HCT116 (cell line): Measurements from ENCODE around the gene CHD8. TPM values are rescaled to one million over a fixed set of nuclear protein-coding genes. Genes with fewer than 3 reads are reported as not detected.

Experiments
- ATAC-seq: fragments of 200-7000 bp; cut with Tn5 transposase; 2 replicates; pipeline ENCODE4 v1.9.1; 2020; ENCODE audit warnings: mild to moderate bottlenecking, moderate library complexity
- BruUV-seq: library from RNA; stranded (reverse); fragments of 400-500 nt; replicated peaks from 2 replicates; lab custom pipeline; 2021; lab: Mats Ljungman, UMichigan
- CTCF ChIA-PET: fragments of 300-600 bp; sonication (Branson Sonifier 250); formaldehyde crosslinking; loops from one replicate; lab custom pipeline; 2021; ENCODE audit warnings: antibody characterized with exemption; lab: Charles Lee
- POLR2A ChIA-PET: fragments of 300-600, 350-600 bp; sonication (Branson Sonifier 250); formaldehyde crosslinking; loops from one replicate; lab custom pipeline; 2021; ENCODE audit warnings: antibody characterized with exemption; lab: Charles Lee
- RAD21 ChIA-PET, 2 experiments: fragments of 300-600 bp; sonication (Branson Sonifier 250); formaldehyde crosslinking; loops; one replicate each; lab custom pipeline; 2023; ENCODE audit warnings: low total read pairs in 2 of 2; ENCODE audit not compliant: uncharacterized antibody in 2 of 2, unreplicated experiment in 2 of 2, low non-redundant PET in 1 of 2; lab: Charles Lee
- DNase-seq: peaks from one replicate; pipeline ENCODE4 v3.0.0-alpha.2; 2010; ENCODE audit warnings: low read depth, low spot score
- H2AFZ ChIP-seq: fragments of 200-600 bp; shearing (Covaris generic), sonication (generic); 2 replicates; pipeline ENCODE4 v1.6.1; 2017; ENCODE audit warnings: low read depth, mixed run types, mixed read lengths, antibody characterized with exemption, low read length; ENCODE audit not compliant: poor library complexity, severe bottlenecking
- H3K27ac ChIP-seq: 2 replicates; pipeline ENCODE4 v1.5.1; 2012; ENCODE audit warnings: low read depth, low read length
- H3K27me3 ChIP-seq: fragments of 200-600 bp; sonication (generic); 2 replicates; pipeline ENCODE4 v1.6.1; 2016; ENCODE audit warnings: mixed run types, low read length, mixed read lengths; ENCODE audit not compliant: insufficient read depth
- H3K36me3 ChIP-seq, 2 experiments: fragments of 200-500 bp in 1 of 2; fragments of 200-600 bp in 1 of 2; sonication (Bioruptor generic) in 1 of 2; sonication (generic) in 1 of 2; 2 replicates each; pipeline versions ENCODE4 v1.5.1 to v1.6.1; 2014 to 2016; ENCODE audit warnings: low read length in 2 of 2, inconsistent platforms in 1 of 2, mixed read lengths in 1 of 2, mixed run types in 1 of 2; ENCODE audit not compliant: insufficient read depth in 2 of 2, control insufficient read depth in 1 of 2
- H3K4me1 ChIP-seq, 2 experiments: fragments of 200-600 bp in 1 of 2; sonication (generic) in 1 of 2; 2 replicates each; pipeline versions ENCODE4 v1.5.1 to v1.6.1; 2012 to 2017; ENCODE audit warnings: low read length in 2 of 2, inconsistent platforms in 1 of 2, mild to moderate bottlenecking in 1 of 2, mixed read lengths in 1 of 2, mixed run types in 1 of 2, moderate library complexity in 1 of 2; ENCODE audit not compliant: insufficient read depth in 2 of 2, control insufficient read depth in 1 of 2
- H3K4me2 ChIP-seq: fragments of 200-600 bp; sonication (generic); 2 replicates; pipeline ENCODE4 v1.6.1; 2017; ENCODE audit warnings: mixed run types, low read length, mixed read lengths
- H3K4me3 ChIP-seq, 2 experiments: fragments of 200-600 bp in 1 of 2; sonication (generic) in 1 of 2; replicated peaks in 1 of 2; 2 replicates each; pipeline ENCODE4 v1.5.1; 2011 to 2016; ENCODE audit warnings: low read length in 2 of 2, control low read depth in 1 of 2, low read depth in 1 of 2, mild to moderate bottlenecking in 1 of 2, mixed read lengths in 1 of 2, mixed run types in 1 of 2
- H3K79me2 ChIP-seq: fragments of 200-600 bp; sonication (generic); 2 replicates; pipeline ENCODE4 v1.6.1; 2017; ENCODE audit warnings: mild to moderate bottlenecking, mixed run types, low read length, moderate library complexity, mixed read lengths; ENCODE audit not compliant: insufficient read depth
- H3K9ac ChIP-seq: fragments of 200-600 bp; sonication (generic); 2 replicates; pipeline ENCODE4 v1.6.1; 2016; ENCODE audit warnings: low read length, mixed read lengths
- H3K9me2 ChIP-seq: fragments of 200-600 bp; sonication (generic), shearing (Covaris generic); 2 replicates; pipeline ENCODE4 v1.6.1; 2017; ENCODE audit warnings: mixed run types, mild to moderate bottlenecking, moderate library complexity; ENCODE audit not compliant: insufficient read depth
- H3K9me3 ChIP-seq, 2 experiments: fragments of 200-500 bp in 1 of 2; fragments of 200-600 bp in 1 of 2; sonication (Bioruptor generic) in 1 of 2; sonication (generic) in 1 of 2; 2 replicates each; pipeline ENCODE4 v1.6.1; 2014 to 2017; ENCODE audit warnings: low read length in 2 of 2, mixed read lengths in 2 of 2, inconsistent platforms in 1 of 2, low read depth in 1 of 2, mild to moderate bottlenecking in 1 of 2, mixed run types in 1 of 2, moderate library complexity in 1 of 2; ENCODE audit not compliant: control insufficient read depth in 1 of 2, insufficient read depth in 1 of 2
- H4K20me1 ChIP-seq: fragments of 200-600 bp; sonication (generic), shearing (Covaris generic); 2 replicates; pipeline ENCODE4 v1.6.1; 2017; ENCODE audit warnings: mixed run types, mild to moderate bottlenecking, moderate library complexity; ENCODE audit not compliant: insufficient read depth
- CEBPB ChIP-seq: IDR thresholded peaks from 2 replicates; pipeline ENCODE4 v1.6.1; 2012; ENCODE audit warnings: low read depth
- EZH2phosphoT487 ChIP-seq: fragments of 200-600 bp; IDR thresholded peaks from 2 replicates; pipeline ENCODE4 v1.6.1; 2018; ENCODE audit warnings: antibody characterized with exemption, borderline replicate concordance
- FOSL1 ChIP-seq: IDR thresholded peaks from 2 replicates; pipeline ENCODE4 v1.6.1; 2012; ENCODE audit warnings: low read depth
- POLR2AphosphoS5 ChIP-seq: IDR thresholded peaks from 2 replicates; pipeline ENCODE4 v1.6.1; 2011; ENCODE audit warnings: mild to moderate bottlenecking, low read depth, low read length, moderate library complexity
- RAD21 ChIP-seq: IDR thresholded peaks from 2 replicates; pipeline ENCODE4 v1.6.1; 2012; ENCODE audit warnings: low read depth, mild to moderate bottlenecking
- SIN3A ChIP-seq: IDR thresholded peaks from 2 replicates; pipeline ENCODE4 v1.6.1; 2012; ENCODE audit warnings: low read depth
- SP1 ChIP-seq: IDR thresholded peaks from 2 replicates; pipeline ENCODE4 v1.6.1; 2012; ENCODE audit warnings: low read depth
- YY1 ChIP-seq: IDR thresholded peaks from 2 replicates; pipeline ENCODE4 v1.6.1; 2011; ENCODE audit warnings: low read length, low read depth, moderate library complexity, mild to moderate bottlenecking; ENCODE audit not compliant: insufficient replicate concordance; ENCODE audit errors: extremely low read depth
- ZFX ChIP-seq: fragments of 450-650 bp; IDR thresholded peaks from 2 replicates; pipeline ENCODE4 v1.6.1; 2017
- intact Hi-C: fragments of 100-400 bp; cut with micrococcal nuclease; formaldehyde crosslinking; loops from 2 replicates; pipeline ENCODE4 v1.10.0; 2022
- total RNA-seq: library from RNA; stranded (reverse); gene quantifications from one replicate; pipeline ENCODE4 v1.2.1, GENCODE V29; 2021; ENCODE audit not compliant: unreplicated experiment
- TF ChIP-seq, protein P1 (sequence below): IDR thresholded peaks from 2 replicates; pipeline ENCODE4 v1.6.1; 2012
- TF ChIP-seq, protein P2 (sequence below): IDR thresholded peaks from 2 replicates; pipeline ENCODE4 v1.6.1; 2012
- TF ChIP-seq, protein P3 (sequence below): IDR thresholded peaks from 2 replicates; pipeline ENCODE4 v1.6.1; 2012; ENCODE audit warnings: low read depth

Gene CHD8
- total RNA-seq, 1 experiment from 2014 or later = 46.8 TPM

- ATAC-seq (no peak; the same call in 1 of the 2 replicates), DNase-seq (no peak)
- Histone ChIP-seq H4K20me1 (no peaks in the 10 kb centered on the region), H3K79me2 (peaks cover 97% of the 10 kb centered on the region), H3K9me3 (no peaks in the 10 kb centered on the region), H3K27me3 (no peaks in the 10 kb centered on the region), H3K9me2 (no peaks in the 10 kb centered on the region), H3K4me1 (peaks cover 11 to 12% of the 10 kb centered on the region in 2 experiments; a peak in 3 of 4 replicates), H3K4me3 (peak overlapping the region; percentile 62 to 64), H2AFZ (no peak overlapping the region), H3K4me2 (peak overlapping the region; percentile 71), H3K36me3 (peaks cover under 1 to 3% of the 10 kb centered on the region in 2 experiments; a peak in 3 of 4 replicates), H3K9ac (peak overlapping the region; percentile 68), H3K27ac (peak overlapping the region; percentile 61; the same call in 1 of the 2 replicates)
- BruUV-seq = no TSS peak
- ChIA-PET POLR2A (interaction anchor here (0.8 to 2.6 kb wide), 4 partner anchors 9 to 75 kb away, joined by 3 to 34 read pairs (median 4); partner anchors contain the start of genes CHD8 and METTL3), RAD21 (interaction anchor here in 1 of 2 experiments (1.5 kb wide), 1 partner anchor 19 kb away, joined by 4 read pairs; the partner anchor contains the start of gene CHD8), CTCF (interaction anchor here (1.8 kb wide), 1 partner anchor 20 kb away, joined by 23 read pairs; the partner anchor contains the start of gene CHD8)
- intact Hi-C loops = loop anchor here (1.0 kb wide), 2 partner anchors 20 to 40 kb away; partner anchors contain the start of genes CHD8 and RAB2B
- TF ChIP-seq, protein P1, sequence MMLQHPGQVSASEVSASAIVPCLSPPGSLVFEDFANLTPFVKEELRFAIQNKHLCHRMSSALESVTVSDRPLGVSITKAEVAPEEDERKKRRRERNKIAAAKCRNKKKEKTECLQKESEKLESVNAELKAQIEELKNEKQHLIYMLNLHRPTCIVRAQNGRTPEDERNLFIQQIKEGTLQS = no peak
- no peak for TF ChIP-seq CEBPB
- TF ChIP-seq FOSL1 = no peak
- TF ChIP-seq ZFX = no peak
- no peak for TF ChIP-seq EZH2phosphoT487
- TF ChIP-seq SP1 = no peak
- TF ChIP-seq, protein P2, sequence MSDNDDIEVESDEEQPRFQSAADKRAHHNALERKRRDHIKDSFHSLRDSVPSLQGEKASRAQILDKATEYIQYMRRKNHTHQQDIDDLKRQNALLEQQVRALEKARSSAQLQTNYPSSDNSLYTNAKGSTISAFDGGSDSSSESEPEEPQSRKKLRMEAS = no peak
- TF ChIP-seq RAD21 = no peak
- TF ChIP-seq POLR2AphosphoS5 = no peak
- TF ChIP-seq YY1 = no peak
- no peak for TF ChIP-seq SIN3A
- TF ChIP-seq, protein P3, sequence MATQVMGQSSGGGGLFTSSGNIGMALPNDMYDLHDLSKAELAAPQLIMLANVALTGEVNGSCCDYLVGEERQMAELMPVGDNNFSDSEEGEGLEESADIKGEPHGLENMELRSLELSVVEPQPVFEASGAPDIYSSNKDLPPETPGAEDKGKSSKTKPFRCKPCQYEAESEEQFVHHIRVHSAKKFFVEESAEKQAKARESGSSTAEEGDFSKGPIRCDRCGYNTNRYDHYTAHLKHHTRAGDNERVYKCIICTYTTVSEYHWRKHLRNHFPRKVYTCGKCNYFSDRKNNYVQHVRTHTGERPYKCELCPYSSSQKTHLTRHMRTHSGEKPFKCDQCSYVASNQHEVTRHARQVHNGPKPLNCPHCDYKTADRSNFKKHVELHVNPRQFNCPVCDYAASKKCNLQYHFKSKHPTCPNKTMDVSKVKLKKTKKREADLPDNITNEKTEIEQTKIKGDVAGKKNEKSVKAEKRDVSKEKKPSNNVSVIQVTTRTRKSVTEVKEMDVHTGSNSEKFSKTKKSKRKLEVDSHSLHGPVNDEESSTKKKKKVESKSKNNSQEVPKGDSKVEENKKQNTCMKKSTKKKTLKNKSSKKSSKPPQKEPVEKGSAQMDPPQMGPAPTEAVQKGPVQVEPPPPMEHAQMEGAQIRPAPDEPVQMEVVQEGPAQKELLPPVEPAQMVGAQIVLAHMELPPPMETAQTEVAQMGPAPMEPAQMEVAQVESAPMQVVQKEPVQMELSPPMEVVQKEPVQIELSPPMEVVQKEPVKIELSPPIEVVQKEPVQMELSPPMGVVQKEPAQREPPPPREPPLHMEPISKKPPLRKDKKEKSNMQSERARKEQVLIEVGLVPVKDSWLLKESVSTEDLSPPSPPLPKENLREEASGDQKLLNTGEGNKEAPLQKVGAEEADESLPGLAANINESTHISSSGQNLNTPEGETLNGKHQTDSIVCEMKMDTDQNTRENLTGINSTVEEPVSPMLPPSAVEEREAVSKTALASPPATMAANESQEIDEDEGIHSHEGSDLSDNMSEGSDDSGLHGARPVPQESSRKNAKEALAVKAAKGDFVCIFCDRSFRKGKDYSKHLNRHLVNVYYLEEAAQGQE = no peak
These were observed 19.3 kb downstream of the CHD8 start for GRCh38 chr14:21436567-21437062.
